ENCODE data around the gene DCDC1.

DCDC1 gene, protein sequence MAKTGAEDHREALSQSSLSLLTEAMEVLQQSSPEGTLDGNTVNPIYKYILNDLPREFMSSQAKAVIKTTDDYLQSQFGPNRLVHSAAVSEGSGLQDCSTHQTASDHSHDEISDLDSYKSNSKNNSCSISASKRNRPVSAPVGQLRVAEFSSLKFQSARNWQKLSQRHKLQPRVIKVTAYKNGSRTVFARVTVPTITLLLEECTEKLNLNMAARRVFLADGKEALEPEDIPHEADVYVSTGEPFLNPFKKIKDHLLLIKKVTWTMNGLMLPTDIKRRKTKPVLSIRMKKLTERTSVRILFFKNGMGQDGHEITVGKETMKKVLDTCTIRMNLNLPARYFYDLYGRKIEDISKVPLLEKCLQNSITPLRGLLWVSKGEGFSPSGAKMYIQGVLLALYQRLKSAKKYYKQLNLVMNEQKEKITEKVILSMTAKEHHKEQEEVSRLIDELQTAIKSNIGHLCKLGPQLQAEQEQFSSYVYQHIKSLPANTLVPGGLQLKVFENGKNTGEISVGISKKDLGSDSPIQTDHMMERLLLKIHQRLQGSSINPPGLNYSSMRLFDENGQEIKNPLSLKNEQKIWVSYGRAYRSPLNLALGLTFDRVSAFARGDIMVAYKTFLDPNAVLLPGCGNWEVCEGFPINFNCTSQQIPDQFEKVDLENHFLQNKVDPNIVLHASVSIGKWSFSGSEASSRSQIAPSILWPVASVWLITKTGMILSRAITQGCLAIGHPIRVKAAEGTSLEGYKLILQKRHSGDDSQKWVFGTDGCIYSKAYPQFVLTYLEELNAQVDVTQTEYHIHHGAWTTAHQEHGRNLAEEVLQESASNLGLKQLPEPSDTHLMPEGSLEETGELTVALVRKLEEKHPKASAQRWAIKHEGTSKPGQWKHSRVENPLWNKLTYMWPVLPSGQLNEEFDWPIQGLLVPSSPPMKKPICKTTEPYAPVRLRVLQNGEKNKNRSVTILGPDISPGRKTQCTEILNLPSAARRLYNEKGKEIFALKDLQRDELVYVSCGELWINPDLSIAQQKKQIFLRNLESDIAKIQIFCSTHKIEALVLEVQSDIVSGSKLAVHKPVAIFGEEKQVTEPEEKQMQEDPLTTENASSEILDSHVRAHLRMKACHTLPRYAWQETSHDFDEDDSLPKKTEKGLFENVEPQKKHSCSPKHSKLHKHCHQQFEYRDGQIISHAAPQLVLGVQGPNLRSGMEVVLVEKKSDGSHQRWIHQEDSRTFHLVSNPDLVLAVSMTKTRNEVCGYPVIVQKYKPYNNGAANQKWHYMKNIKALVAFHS (N-terminal part only)

GRCh38 chr11:31369348-31370329 is at the start of gene DCDC1, which contains the start of gene DNAJC24:
Gene DCDC1, minus strand, starts transcription at chr11:31369739. Its CDS starts 41,459 bp downstream, at chr11:31328280.
Gene DNAJC24, plus strand, starts transcription at chr11:31369860. Its CDS starts 889 bp downstream, at chr11:31370749.
- DNase-seq = peak; percentile 19 to 88 (median 82)

GRCh38 chr11:31419138-31419537 is 49.6 kb upstream of the DCDC1 start:
- no peak for DNase-seq

DNA sequence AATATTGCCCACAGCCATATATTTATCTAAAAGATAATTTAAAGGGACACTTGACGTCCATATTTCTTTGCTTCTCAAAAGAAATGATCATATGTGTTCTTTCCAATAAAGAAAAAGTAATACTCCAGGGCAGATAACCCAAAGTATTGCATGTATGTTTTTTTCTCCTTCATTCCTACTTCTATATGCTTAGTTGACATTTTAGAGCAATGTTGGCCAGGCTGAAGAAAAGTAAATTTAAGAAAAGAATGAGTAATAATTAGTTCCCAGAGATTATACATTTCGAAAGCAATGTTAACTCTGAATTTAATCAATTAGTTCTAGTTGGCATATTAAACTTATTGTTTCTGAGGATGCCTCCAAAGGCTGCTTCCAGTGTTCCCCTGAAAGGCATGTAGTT is 48.3 kb upstream of the DCDC1 start:
- no peak for DNase-seq

DNA sequence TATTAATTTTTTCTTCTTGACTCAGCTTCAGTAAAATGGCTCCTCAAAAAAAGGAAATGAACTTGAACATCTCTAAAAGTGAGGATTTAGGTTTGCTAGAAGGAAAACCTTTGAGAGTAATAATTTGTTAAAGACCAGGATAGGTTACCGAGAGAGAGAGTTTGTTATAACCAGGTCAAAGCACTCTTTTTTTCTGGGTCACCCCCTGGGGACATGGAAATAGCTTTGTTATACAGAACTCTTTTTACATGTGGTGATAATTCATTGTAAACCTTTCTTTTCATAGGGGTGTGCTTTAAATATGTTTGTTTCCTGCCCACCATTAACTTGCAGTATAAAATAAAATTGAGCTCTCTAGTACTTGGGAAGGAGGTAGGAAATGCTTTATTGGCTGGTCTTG is 47.8 kb upstream of the DCDC1 start:
- DNase-seq = no peak

DNA sequence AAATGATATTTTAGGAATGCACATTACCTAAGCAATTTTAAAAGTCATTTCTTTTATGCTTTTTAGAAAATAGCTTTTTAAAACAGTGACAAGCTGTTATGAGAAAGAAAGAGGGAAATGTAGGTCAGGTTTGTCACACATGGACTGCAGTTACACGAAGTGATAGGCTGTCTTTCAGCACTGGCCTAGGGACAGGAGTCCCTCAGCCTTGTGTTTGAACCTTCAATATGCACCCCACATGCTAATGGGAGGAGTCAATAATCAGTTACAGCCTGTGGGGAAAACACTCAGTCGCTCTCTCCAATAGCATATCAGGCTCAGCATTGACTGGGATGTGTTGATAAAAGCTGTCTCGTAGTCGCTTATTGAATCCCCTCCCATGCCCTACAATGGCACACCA is 45.9 kb upstream of the DCDC1 start:
- no peak for DNase-seq

DNA sequence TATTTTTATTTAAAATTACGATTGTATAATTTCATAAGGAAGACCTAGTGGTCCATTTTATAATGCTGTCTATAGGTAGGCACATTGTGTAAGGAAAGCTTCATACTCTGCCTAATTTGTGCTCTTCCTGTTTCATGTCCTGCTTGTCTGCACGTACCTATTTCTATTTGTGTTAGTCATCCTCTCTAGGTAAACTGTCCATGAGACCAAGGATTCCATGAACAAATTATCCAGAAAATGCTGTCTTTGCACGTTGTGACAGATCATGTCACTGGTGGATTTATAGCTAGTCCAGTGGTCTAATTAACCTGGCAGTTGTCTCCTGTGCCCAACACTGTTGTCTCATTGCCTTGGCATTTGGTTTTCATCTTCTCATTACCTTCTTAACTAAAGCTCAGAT is 44.8 kb upstream of the DCDC1 start:
- no peak for DNase-seq

DNA sequence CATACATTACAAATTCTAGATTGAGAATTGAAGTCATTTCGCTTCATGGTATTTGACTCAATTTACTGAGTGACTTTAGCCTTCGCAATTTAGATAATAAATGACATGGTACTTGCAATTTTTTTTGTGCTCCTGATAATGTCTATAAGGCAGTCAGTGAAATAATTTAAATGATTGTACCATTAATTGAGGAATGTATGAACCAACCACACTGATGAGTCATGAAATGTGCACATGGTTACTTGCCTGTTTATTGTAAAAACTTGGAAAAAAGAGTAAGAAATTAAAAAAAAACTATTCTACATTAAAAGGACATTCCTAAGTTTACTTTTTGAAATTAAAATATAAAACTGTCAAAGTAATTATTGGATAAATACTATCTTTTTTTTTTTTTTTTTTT is 43.4 kb upstream of the DCDC1 start:
- DNase-seq = no peak

GRCh38 chr11:31408201-31408600 is 38.7 kb upstream of the DCDC1 start:
- no peak for DNase-seq

- no peak for DNase-seq
These were observed 35.1 kb upstream of the DCDC1 start for GRCh38 chr11:31404614-31405013.

DNA sequence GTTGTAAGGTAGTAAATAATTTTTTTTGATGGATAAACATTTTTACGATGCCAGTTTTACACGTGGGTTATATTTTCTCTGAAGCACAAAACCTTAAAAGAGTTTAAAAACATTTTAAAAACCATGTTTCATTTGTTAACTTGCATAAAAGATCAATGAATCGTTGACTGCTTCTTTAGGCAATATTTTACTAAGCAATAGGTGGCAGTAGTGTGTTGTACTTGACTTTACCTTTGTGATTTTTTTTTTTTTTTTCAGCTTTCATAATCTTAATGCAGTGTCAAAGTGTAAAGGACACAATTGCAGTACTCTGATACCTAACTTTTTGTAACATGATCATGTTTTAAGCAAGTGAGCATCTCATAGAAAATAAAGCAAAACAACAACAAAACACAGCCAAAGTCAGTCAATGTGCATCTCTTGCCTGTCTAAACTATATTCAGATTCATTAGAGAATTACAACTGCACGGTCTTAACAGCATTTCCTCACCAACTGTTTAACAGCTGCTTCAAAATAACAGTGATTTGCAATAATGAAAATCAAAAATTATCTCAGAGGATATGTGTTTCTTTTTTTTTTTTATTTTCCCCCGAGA is 27.8 kb upstream of the DCDC1 start:
- peak in 1 of 14 donors; percentile 3 for DNase-seq

- no peak for DNase-seq
These were observed 17.8 kb upstream of the DCDC1 start for GRCh38 chr11:31387379-31387778.

DNA sequence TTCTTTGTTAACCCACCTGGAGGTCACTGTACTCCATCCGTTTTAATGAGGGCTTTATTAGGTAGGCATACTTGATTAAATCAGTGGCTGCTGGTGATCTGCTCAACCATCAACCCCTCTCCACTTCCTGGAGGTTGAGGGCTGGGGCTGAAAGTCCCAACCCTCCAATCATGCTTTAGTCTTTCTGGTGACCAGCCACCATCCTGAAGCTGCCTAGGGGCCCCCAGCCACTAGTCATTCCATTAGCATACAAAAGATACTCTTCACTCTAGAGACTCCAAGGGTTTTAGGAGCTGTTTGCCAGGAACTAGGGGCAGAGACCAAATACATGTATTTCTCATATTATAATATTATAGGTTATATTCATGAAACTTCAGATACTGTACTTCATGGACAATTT is 13.6 kb upstream of the DCDC1 start:
- no peak for DNase-seq

GRCh38 chr11:31375879-31376278 is 6.3 kb upstream of the DCDC1 start:
- no peak for DNase-seq

DNA sequence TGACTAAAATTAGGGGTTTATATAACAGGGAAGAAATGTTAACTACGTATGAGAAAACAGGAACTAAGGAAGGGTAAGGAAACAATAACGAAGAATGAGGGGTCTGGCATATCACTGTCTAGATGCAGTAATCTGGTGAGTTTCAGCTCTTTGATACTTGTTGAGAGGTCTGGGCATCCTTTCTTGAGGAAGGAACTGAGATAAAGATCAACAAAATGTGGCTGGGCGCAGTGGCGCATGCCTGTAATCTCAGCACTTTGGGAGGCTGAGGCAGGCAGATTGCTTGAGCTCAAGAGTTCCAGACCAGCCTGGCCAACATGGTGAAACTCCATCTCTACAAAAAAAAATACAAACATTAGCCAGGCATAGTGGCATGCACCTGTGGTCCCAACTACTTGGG is 2.7 kb downstream of the DCDC1 start:
- no peak for DNase-seq

GRCh38 chr11:31361743-31362142 is 7.8 kb downstream of the DCDC1 start:
- DNase-seq = no peak

DNA sequence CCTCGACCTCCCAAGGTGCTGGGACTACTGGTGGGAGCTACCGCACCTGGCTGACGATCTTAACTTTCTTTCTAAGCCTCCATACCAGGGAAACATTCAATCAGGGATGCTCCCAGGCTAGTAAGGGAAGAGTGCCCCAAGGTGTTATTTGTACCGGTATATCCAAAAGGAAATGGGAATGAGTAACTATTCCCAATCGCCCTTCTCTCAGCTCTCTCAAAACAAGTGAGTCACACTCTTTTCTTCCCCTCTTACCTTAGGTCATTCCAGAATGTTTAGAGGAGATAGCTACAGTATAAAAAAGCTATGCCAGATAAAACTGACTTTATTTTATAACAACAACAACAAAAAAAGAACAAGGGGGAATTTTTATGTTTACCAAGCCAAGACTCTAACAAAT is 13.7 kb downstream of the DCDC1 start:
- no peak for DNase-seq

- no peak for DNase-seq
These were observed 14.4 kb downstream of the DCDC1 start for GRCh38 chr11:31355131-31355530.

GRCh38 chr11:31351168-31351567 is 18.4 kb downstream of the DCDC1 start:
- DNase-seq = no peak

GRCh38 chr11:31340903-31341572 is 28.5 kb downstream of the DCDC1 start:
- DNase-seq = peak in 1 of 14 donors; percentile 2

GRCh38 chr11:31337806-31338205 is 31.7 kb downstream of the DCDC1 start:
- no peak for DNase-seq

Measured in C1 segment of cervical spinal cord (tissue), 14 donors.